Measurements from ENCODE around the gene NR6A1. TPM values are rescaled to one million over a fixed set of nuclear protein-coding genes. Genes with fewer than 3 reads are reported as not detected.

The NR6A1 gene
- total RNA-seq, 2 experiments from 2014 or later = not detected

- POLR2A ChIA-PET = interaction anchor here (0.9 kb wide), 1 partner anchor 17 kb away, joined by 3 read pairs; no protein-coding TSS in a partner anchor
- no peak for ATAC-seq (ENCODE audit: poor library complexity)
- DNase-seq = no peak
- peaks cover 68% of the 10 kb centered on the region for H3K27me3 Mint-ChIP-seq
- no peaks in the 10 kb centered on the region for H3K36me3 Mint-ChIP-seq (ENCODE audit: low read depth)
- Histone ChIP-seq H3K4me3 (ENCODE audit: low read length) (no peak overlapping the region), H3K4me1 (ENCODE audit: insufficient read depth, low read length) (no peaks in the 10 kb centered on the region), H3K27me3 (ENCODE audit: control insufficient read depth in 1 of 2, insufficient read depth in 2 of 2, low read length in 2 of 2) (peaks cover 20 to 38% of the 10 kb centered on the region in 2 experiments), H3K27ac (ENCODE audit: low read depth in 1 of 2, low read length in 2 of 2) (no peak overlapping the region), H3K36me3 (ENCODE audit: insufficient read depth, low read length) (no peaks in the 10 kb centered on the region), H3K9me3 (ENCODE audit: control insufficient read depth in 1 of 2, insufficient read depth in 1 of 2, low read length in 2 of 2) (no peaks in the 10 kb centered on the region)
- H3K27ac Mint-ChIP-seq = no peak overlapping the region
- no peak overlapping the region for H3K4me3 Mint-ChIP-seq
- no peaks in the 10 kb centered on the region for H3K4me1 Mint-ChIP-seq (ENCODE audit: low read depth)
- H3K9me3 Mint-ChIP-seq = no peaks in the 10 kb centered on the region
- CTCF ChIA-PET = interaction anchor here (1.3 kb wide), 1 partner anchor 10 kb away, joined by 3 read pairs; no protein-coding TSS in a partner anchor
- TF ChIP-seq CTCF (IDR thresholded peaks at IDR 0.05) = no peak
- intact Hi-C loops (cut with DNase I, micrococcal nuclease) = no loop called here
Measured at GRCh38 chr9:124752967-124753366, 18.1 kb downstream of the NR6A1 start.

- ChIA-PET CTCF (no interaction called here), POLR2A (no interaction called here)
- Mint-ChIP-seq H3K27me3 (peaks cover 50% of the 10 kb centered on the region), H3K4me1 (ENCODE audit: low read depth) (no peaks in the 10 kb centered on the region), H3K9me3 (no peaks in the 10 kb centered on the region), H3K27ac (no peak overlapping the region), H3K36me3 (ENCODE audit: low read depth) (no peaks in the 10 kb centered on the region), H3K4me3 (no peak overlapping the region)
- intact Hi-C loops (cut with DNase I, micrococcal nuclease) = no loop called here
- no peak for TF ChIP-seq CTCF (IDR thresholded peaks at IDR 0.05)
- no peak for DNase-seq
- ATAC-seq (ENCODE audit: poor library complexity) = no peak
- no peaks in the 10 kb centered on the region for H3K4me1 ChIP-seq (ENCODE audit: insufficient read depth, low read length)
- H3K27ac ChIP-seq (ENCODE audit: low read depth in 1 of 2, low read length in 2 of 2) = no peak overlapping the region
- no peak overlapping the region for H3K4me3 ChIP-seq (ENCODE audit: low read length)
- peaks cover 9 to 11% of the 10 kb centered on the region in 2 experiments for H3K27me3 ChIP-seq (ENCODE audit: control insufficient read depth in 1 of 2, insufficient read depth in 2 of 2, low read length in 2 of 2)
- H3K36me3 ChIP-seq (ENCODE audit: insufficient read depth, low read length) = no peaks in the 10 kb centered on the region
- H3K9me3 ChIP-seq (ENCODE audit: control insufficient read depth in 1 of 2, insufficient read depth in 1 of 2, low read length in 2 of 2) = no peaks in the 10 kb centered on the region
Measured at GRCh38 chr9:124749781-124750180, 21.3 kb downstream of the NR6A1 start.

- ChIA-PET CTCF (no interaction called here), POLR2A (no interaction called here)
- H3K27ac ChIP-seq (ENCODE audit: low read depth in 1 of 2, low read length in 2 of 2) = no peak overlapping the region
- H3K9me3 ChIP-seq (ENCODE audit: control insufficient read depth in 1 of 2, insufficient read depth in 1 of 2, low read length in 2 of 2) = no peaks in the 10 kb centered on the region
- H3K4me1 ChIP-seq (ENCODE audit: insufficient read depth, low read length) = no peaks in the 10 kb centered on the region
- Mint-ChIP-seq H3K36me3 (ENCODE audit: low read depth) (no peaks in the 10 kb centered on the region), H3K27ac (no peak overlapping the region), H3K9me3 (no peaks in the 10 kb centered on the region), H3K27me3 (peaks cover 45% of the 10 kb centered on the region), H3K4me1 (ENCODE audit: low read depth) (no peaks in the 10 kb centered on the region), H3K4me3 (no peak overlapping the region)
- no peaks in the 10 kb centered on the region for H3K36me3 ChIP-seq (ENCODE audit: insufficient read depth, low read length)
- H3K4me3 ChIP-seq (ENCODE audit: low read length) = no peak overlapping the region
- ATAC-seq (ENCODE audit: poor library complexity) (no peak), DNase-seq (no peak)
- H3K27me3 ChIP-seq (ENCODE audit: control insufficient read depth in 1 of 2, insufficient read depth in 2 of 2, low read length in 2 of 2) = peaks cover 7 to 11% of the 10 kb centered on the region in 2 experiments
- TF ChIP-seq CTCF (IDR thresholded peaks at IDR 0.05) = no peak
- intact Hi-C loops (cut with DNase I, micrococcal nuclease) = no loop called here
Measured at GRCh38 chr9:124749284-124749683, 21.8 kb downstream of the NR6A1 start.
